Iris pigment epithelial cell (primary cell): ENCODE data around the gene HOMER2.
A peak's percentile ranks its signal among the peaks of the same experiment; 100 is the strongest.

Experiments used
- DNase-seq: peaks from one replicate; pipeline ENCODE4 v3.0.0-alpha.2; 2011; ENCODE audit warnings: low read depth

HOMER2 gene

DNA sequence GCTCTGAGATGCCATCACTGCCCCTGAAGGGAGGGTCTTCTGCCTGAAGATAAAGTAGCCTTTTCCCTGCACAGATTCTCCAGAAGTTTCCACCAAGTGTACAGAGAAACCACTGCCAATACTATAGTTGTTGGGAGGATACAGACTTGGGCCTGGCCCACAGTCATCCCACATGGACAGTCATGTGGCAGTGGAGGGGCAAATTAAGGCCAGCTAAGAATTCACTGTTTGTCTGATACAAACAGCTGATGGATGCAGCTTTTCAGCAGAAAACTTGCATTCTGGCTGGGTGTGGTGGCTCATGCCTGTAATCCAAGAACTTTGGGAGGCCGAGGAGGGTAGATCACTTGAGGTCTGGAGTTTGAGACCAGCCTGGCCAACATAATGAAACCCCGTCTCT is 22.1 kb downstream of the HOMER2 start:
- DNase-seq = no peak

DNA sequence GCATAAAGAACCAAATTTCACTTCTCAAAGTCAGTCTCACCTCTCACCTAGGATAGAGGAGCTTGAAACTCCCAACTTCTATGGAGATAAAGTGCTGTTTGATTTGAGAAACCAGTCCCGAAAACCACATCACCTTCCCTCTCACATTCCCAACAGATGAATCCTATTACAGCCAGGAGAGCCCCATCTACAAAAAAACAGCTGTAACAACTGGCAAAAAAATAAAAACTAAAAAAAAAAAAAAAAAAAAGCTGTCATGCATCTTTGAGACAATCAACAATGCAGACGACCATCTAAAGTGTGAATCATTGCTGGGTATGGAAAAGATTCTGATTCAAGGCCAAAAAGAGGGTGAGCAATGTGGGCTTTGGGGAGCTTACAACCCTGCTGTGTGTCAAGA is 23.8 kb downstream of the HOMER2 start:
- DNase-seq = no peak

DNA sequence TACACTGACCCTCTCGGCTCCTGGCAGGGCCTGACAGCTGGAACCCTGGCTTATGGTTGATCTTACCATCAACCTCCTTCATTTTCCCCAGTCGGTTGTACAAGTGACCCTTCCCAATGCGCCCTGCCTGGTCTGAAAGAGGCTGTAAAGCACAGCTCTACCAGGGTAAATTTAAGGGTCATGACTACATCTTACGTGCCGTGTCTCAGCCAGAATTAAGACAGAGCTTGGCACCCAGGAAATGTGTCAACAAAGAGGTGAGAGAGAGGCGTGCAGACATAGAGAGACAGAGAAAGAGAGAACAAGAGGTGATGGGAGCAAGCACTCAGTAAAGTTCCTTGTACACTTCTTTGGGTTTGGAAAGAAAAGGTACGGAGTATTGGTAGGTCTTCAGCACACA is 28.8 kb downstream of the HOMER2 start:
- no peak for DNase-seq

DNA sequence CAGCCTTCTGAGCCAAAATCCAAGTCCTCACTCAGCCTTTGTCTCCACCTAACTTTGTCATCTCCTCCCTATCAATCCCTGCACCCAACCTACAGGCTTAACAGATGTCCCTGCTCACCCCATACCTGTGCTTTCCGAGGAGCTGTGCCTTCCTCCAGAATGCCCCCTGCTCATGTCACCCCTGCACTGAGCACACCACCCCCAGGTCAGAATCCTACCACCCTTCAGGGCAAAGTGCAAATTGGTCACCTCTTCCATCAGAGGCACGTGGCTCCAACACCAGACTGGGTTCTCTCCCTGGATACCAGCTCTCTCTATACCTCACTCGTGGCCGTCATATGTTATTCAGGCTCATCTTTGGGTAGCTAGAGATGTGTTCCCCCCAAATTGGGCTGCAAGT is 29.8 kb downstream of the HOMER2 start:
- no peak for DNase-seq

DNA sequence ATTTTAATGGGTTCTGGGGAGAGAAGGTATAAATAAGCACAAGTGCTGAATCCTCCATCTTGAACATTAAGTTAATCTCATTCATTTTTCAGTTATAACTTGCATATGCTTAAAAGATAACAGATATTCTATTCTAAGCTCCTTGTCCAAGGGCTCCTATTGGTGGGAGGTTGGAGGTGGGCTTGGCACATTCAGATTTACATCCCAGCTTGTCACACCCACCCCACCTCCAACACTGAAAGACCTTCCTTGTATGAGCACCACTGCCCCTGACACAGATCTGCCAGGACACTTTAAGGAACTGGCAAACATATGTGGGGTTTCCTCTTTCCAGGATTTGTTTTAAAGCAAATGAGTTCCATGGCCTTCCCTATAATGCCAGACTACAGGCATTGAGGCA is 30.6 kb downstream of the HOMER2 start:
- no peak for DNase-seq

DNA sequence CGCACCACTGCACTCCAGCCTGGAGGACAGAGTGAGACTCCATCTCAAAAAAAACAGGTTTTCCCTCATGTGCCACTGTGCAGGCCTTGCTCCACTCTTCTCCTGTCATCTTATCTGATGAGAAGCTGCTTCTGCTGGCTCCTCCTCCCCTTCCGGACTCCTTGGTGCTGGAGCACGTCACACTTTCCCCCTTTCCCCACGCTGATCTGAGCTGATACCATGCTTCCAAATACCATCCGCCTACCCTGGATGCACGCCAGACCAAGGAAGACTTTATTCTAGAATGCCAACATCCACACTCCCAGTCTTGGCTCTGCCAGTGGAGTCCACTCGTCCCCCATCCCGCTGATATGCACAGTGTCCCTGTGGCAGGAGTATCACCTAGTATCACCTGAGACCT is 31.3 kb downstream of the HOMER2 start:
- no peak for DNase-seq

DNA sequence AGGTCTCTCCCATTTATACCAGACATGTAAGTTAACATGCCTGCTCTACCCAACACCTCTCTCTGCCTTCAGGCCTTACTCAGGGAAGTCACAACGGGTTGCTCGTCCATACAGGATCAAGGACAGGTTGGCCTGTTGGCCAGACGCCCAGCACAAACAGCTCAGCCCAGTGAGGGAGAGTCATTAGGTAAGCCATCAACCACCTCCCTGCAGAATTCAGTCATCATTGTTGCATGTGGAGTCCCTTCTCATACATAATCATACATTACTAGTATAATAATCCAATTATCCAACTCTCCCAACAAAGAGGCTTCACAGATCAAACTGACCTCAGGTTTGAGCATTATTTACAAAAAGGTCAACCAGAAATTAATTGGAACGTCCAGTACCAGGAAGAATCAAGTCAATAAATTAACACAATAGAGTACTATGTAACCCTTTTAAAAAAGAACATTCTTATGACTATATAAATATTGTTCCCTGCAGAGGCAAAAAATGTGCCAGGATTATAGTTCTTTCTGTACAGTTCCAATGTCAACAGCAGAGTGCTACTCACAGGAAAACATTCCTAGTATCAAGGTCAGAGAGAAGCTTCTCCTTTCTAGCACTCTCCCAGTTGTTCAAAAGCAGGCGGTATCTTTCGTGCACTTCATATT is 33.2 kb downstream of the HOMER2 start:
- peak; percentile 25 for DNase-seq

DNA sequence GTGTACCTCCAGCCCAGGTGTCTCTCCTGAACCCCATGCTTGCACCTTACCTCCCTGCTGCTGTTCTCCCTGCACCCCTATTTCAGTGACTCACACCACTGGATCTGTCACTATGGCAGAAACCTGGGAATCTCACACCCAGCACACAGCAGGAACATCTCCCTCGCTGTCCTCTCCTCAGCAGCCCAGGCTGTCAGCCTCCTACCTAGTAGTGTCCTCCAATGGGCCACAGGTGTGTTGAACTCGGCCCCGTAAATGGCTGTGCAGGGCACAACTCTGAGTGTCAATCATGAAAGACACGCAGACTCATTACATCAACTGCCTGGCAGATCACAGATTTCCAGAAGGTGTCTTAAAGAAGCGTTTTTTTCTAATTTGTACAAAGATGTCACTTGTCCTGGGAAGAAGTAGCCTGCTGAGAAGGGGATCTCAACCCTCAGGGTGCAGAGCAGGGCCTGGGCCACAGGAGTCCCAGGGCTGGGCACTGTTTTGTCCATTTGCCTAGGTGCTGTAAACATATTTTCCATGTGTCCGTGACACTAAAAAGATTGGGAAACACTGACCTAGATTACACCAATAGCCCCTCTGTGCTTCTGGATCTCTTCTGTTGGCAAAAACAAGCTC is 33.8 kb downstream of the HOMER2 start:
- DNase-seq = no peak

DNA sequence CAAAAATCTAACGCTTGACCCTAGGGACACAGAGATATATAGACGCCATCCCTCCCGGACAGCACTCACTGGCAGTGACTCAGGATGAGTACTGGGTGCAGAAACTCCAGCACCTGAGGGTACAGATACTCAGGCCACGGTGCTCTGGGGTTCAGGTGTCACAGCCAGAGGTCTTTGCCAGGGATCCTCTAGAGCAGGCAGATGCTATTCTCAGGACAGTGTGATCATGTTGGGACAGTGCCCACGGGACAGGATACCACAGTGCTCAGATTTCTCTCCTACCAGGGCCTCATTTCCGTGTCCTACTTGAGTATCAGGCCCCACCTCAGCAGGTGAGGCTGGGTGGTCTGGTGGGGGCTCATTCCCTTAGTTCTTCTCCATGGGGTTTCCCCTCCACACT is 34.4 kb downstream of the HOMER2 start:
- DNase-seq = no peak

DNA sequence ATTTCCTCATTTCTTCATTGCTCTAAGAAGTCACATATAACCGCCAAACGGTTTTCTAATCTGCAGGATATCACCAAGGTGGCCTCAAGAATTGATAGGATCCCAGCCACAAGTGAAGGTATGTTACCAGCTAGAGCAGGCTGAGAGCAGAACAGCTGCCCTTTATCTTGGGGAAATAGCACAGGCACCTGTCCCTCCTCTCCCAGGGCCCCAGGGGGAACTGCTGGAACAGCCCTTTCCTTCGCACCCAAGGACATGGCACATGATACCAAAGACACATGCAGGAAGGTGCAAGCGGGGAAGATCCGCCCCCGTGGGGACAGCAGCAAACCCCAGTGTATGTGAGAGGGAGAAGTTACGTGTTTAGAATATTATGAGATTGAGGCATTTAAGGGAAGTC is 35.3 kb downstream of the HOMER2 start:
- no peak for DNase-seq

DNA sequence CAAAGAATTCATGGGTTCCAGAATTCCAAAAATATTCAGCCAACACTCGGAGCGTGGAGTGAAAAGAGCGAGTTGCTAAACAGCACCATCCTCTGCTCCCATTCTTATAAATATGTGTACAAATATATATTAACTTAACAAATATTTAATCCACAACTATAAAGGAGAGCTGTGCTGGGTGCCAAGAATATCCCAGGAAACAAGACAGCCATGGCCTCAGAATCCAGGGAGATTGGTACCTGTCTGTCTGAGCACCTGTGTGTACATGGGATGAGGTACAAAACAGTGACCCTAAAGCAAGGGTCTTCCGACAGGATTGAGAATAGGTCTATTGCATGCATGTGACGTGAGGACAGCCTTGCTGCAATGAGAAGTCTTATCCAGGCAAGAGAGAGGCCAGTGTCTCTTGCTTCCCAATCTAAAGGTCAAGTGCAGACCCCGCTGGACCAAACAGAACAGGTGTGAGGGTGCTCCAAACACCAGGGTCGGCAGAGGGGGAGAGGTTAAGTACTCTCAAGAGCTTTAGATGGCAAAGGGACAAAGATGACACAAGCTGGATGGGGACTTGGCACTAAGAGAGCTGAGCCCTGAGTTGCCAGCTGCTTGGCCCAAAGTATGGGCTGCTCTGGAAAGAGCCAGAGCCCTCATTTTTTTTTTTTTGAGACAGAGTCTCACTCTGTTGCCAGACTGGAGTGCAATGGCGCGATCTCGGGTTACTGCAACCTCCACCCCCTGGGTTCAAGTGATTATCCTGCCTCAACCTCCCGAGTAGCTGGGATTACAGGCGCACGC is 36.2 kb downstream of the HOMER2 start:
- DNase-seq = no peak

DNA sequence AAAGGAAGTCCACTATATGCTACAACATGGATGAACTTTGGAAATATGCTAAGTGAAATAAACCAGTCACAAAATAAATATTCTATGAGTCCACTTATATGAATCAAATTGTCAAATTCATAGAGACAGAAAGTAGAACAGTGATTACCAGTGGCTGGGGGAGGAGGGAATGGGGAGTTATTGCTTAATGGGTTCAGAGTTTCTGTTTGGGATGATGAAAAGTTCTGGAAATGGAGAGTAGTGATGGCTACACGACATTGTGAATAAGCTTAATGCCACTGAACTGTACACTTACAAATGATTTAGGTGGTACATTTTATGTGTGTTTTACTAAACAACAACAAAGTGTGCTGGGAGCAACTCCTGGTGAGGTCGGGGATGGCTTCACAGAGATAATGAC is 38.1 kb downstream of the HOMER2 start:
- DNase-seq = no peak

DNA sequence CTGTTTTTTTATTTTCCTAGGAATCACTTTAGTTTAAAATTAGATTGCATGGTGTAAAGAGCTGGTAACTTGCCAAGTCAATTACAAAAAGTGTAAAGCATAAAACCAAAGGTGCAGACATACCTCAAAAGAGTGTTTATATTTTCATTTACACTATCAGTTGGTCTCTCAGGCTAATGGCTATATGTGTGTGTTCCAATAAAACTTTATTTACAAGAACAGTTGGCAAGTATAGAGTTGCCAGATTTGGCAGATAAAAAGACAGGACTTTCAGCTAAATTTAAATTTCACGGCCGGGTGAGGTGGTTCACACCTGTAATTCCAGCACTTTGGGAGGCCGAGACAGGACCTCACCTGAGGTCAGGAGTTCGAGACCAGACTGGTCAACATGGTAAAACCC is 41.1 kb downstream of the HOMER2 start:
- no peak for DNase-seq

DNA sequence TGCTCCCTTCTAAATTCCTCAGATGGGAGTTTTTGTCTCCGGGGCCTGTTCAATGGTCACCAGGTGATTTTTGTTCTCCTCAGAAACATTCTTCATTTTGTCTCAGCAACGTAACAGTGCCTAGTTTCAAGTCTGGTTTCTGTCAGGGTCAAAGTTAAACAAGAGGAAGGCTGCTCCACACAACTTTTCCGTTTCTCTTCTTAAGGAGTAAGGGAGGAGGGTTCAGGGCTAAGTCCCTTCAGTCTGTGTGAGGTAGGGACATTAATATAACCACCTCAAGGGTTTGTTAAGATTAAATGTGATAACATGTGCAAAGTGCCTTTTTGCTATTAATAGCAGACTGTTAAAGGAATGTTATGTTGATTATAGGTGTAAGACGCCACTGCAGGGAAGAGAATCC is 41.8 kb downstream of the HOMER2 start:
- no peak for DNase-seq

DNA sequence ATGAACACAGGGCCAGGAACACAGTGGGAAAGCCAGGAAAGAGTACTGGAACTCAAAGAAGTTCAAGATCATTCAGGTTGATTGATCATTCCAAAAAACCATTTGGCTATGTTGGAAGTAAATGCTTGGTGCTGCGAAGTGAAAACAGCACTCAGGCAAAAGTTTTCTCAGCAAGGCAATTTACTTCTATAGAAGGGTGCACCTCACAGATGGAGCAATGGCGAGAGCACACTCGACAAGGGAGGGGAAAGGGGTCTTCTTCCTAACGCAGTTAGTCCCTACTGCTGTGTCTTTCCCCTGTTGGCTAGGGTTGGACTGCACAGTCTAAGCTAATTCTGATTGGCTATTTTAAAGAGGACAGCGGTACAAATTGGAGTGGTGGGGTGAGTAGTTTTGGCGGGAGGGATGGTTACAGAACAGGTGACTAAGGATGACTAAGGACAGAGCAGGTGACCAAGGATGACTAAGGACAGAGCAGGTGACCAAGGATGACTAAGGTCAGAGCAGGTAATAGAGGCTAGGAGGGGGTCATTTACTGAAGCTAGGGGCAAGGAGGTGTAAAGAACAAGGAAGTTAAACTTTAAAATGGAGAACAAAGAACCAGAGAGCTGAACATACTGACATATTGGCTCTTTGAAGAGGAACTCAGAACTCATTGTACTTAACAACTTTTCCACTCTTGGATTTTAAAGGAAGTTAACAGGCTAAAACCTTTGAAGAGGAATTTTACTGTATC is 43.3 kb downstream of the HOMER2 start:
- DNase-seq = no peak

DNA sequence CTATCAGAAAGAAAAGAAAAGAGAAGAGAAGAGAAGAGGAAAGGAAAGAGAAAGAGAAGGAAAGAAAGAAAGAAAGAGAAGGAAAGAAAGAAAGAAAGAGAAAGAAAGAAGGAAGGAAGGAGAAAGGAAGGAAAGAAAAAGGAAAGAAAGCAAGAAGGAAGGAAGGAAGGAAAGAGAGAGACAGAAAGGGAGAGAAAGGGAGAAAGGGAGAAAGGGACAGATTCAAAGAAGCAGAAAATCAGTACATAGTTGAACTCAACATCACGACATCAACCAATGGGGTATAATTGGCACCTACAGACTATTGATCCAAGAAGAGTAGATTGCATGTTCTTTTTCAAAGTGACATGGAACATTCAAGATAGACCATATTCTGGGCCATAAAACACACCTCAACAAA is 45.2 kb downstream of the HOMER2 start:
- no peak for DNase-seq

DNA sequence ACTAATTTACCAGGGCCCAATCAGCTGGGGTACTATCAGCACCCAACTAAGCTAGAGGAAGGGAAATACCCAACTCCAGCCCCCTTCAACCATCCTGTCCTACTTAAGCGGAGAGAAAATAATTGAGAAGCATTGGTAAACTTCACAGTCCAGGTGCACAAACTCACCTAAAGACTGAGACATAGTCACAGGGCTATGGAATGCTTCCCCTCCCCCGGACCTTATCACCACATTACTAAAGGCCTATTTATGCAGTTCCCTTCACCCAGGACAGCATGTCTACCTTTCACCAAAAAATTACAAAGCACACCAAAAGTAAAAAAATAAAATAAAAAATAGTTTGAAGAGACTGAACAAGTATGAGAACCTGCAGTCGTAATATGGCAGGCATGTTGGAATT is 47.9 kb downstream of the HOMER2 start:
- no peak for DNase-seq

DNA sequence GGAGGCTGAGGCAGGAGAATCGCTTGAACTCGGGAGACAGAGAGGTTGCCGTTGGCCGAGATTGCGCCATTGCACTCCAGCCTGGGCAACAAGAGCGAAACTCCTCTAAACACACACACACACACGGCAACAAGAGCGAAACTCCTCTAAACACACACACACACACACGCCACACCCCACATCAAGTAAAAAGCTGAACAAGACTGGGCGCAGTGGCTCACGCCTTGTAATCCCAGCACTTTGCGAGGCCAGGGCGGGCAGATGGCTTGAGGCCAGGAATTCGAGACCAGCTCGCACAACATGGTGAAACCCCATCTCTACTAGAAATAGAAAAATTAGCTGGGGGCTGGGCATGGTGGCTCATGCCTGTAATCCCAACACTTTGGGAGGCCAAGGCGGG is 49.0 kb downstream of the HOMER2 start:
- no peak for DNase-seq

DNA sequence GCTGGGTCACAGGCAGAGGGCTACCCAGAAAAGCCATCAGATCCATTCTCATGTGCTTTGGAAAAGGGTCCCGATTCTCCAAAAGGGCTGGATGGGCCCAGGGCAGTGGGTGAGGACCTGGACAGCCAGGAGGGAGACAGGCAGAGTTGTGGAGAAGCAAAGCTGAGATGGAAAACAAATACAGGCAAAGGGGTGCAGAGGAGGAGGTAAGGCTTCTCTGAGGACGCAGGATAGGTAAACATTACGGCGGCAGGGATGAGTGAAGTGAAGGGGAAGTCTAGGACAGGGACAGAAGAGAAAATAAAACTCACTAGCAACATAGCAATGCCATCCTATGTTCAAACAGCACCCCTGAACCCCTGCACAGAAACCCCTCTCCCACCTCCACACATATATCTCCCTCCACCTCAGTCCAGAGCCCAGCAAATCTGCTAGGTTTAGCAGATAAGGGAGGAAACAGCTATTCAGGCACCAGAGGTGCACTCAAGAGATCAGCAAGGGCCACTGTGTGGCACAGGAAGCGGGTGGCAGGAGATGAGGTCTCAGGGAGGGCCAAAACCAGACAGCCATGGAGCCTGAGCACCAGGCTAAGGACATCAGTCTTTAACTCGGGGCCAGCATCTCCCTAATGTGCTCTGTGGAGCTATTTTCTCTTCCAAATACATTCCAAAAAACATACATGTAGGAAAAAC is 51.3 kb downstream of the HOMER2 start:
- no peak for DNase-seq

DNA sequence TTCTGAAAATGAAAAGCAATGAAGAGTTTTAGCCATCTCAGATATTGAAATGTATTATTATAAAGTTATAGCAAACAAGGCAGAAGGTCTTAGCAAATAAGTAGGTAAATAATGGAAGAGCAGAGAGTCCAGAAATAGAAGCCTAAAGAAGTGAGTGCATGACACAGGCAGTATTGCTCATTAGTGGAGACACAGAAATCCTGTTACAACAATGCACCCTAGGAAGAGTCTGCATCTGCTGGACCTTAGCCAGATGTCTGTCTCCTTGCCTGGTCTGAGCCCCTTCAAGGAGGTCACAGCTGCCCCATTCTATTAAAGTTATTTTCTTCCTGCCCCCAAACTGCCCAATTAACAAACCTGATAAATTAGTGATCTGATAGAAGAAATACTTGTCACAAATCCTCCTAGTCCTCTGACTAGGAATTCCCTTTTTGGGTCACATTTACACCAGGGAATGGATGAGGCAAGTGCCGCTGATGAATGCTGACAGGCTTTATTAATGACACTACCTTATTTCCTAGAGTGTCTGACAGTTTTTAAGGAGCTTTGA is 51.9 kb downstream of the HOMER2 start:
- DNase-seq = no peak

DNA sequence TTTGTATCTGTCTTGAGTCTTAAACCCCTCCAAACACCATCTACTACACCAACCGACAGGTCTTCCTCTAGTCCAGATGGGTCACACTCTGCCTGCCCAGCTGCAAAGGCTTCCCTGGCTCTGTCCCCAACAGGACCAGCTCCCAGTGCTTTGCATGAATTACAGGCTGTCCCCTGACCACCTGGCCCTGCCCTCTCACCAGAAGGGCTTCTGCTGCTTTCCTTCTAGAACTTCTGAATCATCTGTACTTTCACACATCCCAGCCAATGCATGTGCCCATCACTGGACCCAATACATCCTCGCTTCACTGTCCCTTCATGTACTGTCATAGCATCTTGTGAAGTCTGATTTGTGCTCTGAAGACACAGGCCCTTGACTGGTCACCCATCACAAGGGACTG is 53.6 kb downstream of the HOMER2 start:
- no peak for DNase-seq

DNA sequence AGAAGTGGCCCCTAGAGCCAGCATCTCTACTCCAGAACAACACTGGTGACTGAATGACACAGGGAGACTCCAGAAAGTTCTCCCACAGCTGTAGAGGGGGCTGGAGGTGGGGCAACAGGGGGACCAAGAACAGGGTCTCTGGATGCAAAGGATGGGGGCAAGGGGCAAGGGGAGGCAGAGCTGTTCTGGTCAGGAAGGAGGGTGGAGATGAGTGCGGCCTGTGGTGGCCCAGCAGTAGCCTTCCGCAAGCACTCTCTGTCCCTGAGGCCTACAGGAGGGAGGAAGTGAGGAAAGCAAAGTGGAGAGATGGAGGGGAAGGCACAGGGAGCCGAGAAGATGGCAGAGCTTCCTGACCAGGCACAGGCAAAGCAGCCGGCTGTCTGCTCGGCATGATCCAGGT is 56.5 kb downstream of the HOMER2 start:
- DNase-seq = no peak
